Neural progenitor cell (in vitro differentiated cells): ENCODE data around the gene YAP1.

Experiments
- EZH2 ChIP-seq: fragments of 200-600 bp; sonication (generic); IDR thresholded peaks from 2 replicates; pipeline ENCODE4 v1.6.1; 2017; ENCODE audit warnings: antibody characterized with exemption, mild to moderate bottlenecking, moderate library complexity
- TF ChIP-seq, protein P1 (sequence below): fragments of 200-600 bp; sonication (generic); IDR thresholded peaks from 2 replicates; pipeline ENCODE4 v1.5.1; 2017; ENCODE audit warnings: antibody characterized with exemption, mild to moderate bottlenecking

DNA sequence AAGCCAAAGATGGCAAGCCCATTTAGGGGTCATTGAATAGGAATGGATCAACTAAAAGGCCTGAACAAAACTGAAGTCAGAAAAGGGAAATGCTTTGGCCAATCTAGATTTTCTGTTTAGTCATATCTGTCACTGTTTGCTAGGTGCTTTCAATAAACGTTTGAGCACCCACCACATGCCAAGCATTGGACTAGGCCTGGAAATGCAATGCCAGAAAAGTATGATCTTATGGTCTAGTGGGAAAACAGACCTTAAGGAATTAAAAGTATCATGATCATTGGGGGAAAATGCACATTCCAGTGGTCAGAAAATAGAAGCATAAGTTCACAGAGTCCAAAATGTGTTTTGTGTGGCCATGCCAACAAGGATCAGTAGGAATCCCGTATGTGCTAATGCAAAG is 130.3 kb downstream of the YAP1 start:
- TF ChIP-seq, protein P1, sequence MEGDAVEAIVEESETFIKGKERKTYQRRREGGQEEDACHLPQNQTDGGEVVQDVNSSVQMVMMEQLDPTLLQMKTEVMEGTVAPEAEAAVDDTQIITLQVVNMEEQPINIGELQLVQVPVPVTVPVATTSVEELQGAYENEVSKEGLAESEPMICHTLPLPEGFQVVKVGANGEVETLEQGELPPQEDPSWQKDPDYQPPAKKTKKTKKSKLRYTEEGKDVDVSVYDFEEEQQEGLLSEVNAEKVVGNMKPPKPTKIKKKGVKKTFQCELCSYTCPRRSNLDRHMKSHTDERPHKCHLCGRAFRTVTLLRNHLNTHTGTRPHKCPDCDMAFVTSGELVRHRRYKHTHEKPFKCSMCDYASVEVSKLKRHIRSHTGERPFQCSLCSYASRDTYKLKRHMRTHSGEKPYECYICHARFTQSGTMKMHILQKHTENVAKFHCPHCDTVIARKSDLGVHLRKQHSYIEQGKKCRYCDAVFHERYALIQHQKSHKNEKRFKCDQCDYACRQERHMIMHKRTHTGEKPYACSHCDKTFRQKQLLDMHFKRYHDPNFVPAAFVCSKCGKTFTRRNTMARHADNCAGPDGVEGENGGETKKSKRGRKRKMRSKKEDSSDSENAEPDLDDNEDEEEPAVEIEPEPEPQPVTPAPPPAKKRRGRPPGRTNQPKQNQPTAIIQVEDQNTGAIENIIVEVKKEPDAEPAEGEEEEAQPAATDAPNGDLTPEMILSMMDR, result no peak
- no peak for TF ChIP-seq EZH2
